H1 (cell line): ENCODE results near the gene SLFN14. TPM values are rescaled to one million over a fixed set of nuclear protein-coding genes. Genes with fewer than 3 reads are reported as not detected.

Source experiments
- EP300 ChIP-seq, 2 experiments: IDR thresholded peaks; 1 replicate in 1 of 2; 2 replicates in 1 of 2; pipeline ENCODE4 v1.6.1; 2011 to 2012; ENCODE audit warnings: low read depth in 2 of 2, low read length in 2 of 2, mild to moderate bottlenecking in 2 of 2, borderline replicate concordance in 1 of 2, inconsistent platforms in 1 of 2, moderate library complexity in 1 of 2
- KDM5A ChIP-seq: fragments of 200-600 bp; IDR thresholded peaks from 2 replicates; pipeline ENCODE4 v1.7.1; 2012; ENCODE audit warnings: mild to moderate bottlenecking, low read length, inconsistent platforms, mixed read lengths
- polyA plus RNA-seq, 7 experiments: library from polyadenylated mRNA; depleted of rRNA in 3 of 7; stranded (reverse) in 5 of 7; unstranded in 2 of 7; fragments of >200 nt in 5 of 7; fragments of 200-250 nt in 2 of 7; gene quantifications; 1 replicate in 5 of 7; 2 replicates in 1 of 7; 4 replicates in 1 of 7; pipeline versions ENCODE4 v1.2.1 to v1.2.3, GENCODE V29; 2011 to 2013; ENCODE audit warnings: missing spikeins in 2 of 7, mixed read lengths in 2 of 7
- total RNA-seq: library from RNA; stranded (reverse); fragmentation: NEBNext Ultra II Directional; extraction: Animal tissue kit (Norgen Biotek cat#: 25700); gene quantifications from 2 replicates; pipeline ENCODE4 v1.2.1, GENCODE V29; 2021

The SLFN14 gene
- total and polyA plus RNA-seq, 2 of the 8 experiments (the other 6 are each of a cell fraction or from before 2014, with no cell fraction given) = 0.03 TPM; not detected in 1

GRCh38 chr17:35588196-35588920, 27.7 kb upstream of the SLFN14 start (continued):
- TF ChIP-seq EP300 (IDR thresholded peaks at IDR 0.05; ENCODE audit: borderline replicate concordance in 1 of 2, low read depth in 2 of 2, low read length in 2 of 2) (no peak), KDM5A (no peak)
- TF ChIP-seq, all 59 proteins: peak for 0
